GM18507 (cell line): ENCODE results near the gene METTL26.
A peak's percentile ranks its signal among the peaks of the same experiment; 100 is the strongest.

ENCODE experiments used
- DNase-seq: peaks from one replicate; pipeline ENCODE4 v3.0.0; 2011; ENCODE audit warnings: low read depth; ENCODE audit not compliant: insufficient read length; ENCODE audit errors: extremely low spot score
- FAIRE-seq: peaks from 2 replicates; lab custom pipeline; 2011; peaks lifted over from hg19 to GRCh38; lab: Jason Lieb, UNC

METTL26 gene

DNA sequence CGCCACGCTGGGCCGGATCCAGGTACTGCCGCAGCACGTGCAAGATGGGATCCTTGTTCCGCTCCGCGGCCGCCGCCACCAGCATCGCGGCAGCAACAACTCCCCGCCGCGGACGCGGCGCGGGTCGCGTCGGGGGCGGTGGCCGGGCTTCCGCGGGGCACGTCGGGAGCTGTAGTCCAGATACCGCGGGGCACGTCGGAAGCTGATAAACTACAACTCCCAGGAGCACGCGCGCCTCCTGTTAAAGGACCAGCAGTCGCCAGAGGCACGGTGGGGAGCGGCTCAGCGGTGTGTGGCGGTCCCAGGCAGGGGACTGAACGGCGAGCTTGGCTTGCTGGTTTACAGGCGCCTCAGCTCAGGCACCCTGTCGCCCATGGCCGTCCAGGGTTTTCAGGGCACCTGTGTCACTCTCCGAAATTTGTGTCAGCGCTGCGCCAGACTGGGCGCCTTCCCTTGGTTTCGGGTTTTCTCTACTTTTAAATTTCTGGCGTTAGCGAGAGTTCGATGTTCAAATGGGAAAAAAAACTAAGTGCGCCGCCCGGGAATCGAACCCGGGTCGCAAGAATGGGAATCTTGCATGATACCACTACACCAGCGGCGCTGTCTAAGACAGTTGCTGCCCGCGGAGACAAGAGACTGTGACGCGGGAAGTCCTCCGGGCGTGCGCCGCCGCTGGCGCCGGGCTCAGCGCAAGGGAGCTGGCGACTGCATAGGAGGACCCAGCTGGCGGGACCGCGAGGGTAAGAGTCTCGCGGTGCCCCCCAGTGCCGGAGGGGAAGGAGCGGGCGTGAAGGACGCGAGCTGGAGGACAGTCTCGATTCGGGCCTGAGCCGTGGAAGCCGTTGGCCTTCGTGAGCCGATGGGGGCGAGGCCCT, at the start of gene METTL26:
METTL26 (minus strand) TSS at position 100 of the 875 bp plus-strand sequence; CDS start at position 85, 15 bp downstream.
- FAIRE-seq (peak; percentile 89), DNase-seq (peak; percentile 96)

DNA sequence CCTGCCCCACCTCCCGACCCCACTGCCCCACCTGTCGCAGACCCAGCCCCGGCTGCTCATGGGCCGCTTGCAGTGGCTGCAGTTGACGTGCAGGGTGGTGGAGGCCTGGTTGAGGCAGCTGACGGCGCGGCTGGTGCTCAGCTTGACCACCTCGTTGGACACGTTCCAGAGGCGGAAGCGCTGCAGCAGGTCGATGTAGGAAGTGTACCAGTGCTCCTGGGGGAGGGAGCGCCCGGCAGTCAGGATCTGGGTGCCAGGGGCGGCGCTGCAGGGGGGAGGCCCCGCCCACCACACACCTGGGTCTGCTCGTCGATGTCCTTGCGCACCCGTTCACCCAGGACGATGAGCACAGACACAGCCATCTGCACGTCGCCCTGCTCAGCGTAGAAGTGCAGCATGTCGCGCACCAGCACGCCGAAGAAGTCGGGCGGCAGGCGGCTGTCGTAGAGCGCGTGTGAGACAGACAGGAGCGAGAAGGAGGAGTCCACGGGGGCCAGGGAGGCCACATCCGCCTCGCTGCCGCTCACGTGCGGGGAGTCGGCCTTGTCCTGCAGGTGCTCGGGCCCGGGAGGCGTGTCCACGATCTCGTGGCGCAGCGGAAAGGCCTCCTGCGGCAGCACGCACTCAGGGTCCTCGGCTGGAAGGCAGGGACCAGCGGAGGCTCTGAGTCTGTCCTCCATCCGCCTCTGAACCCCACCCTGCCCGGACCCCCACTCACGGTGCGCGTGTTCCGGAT, 49.0 kb upstream of the METTL26 start:
- DNase-seq, result no peak

DNA sequence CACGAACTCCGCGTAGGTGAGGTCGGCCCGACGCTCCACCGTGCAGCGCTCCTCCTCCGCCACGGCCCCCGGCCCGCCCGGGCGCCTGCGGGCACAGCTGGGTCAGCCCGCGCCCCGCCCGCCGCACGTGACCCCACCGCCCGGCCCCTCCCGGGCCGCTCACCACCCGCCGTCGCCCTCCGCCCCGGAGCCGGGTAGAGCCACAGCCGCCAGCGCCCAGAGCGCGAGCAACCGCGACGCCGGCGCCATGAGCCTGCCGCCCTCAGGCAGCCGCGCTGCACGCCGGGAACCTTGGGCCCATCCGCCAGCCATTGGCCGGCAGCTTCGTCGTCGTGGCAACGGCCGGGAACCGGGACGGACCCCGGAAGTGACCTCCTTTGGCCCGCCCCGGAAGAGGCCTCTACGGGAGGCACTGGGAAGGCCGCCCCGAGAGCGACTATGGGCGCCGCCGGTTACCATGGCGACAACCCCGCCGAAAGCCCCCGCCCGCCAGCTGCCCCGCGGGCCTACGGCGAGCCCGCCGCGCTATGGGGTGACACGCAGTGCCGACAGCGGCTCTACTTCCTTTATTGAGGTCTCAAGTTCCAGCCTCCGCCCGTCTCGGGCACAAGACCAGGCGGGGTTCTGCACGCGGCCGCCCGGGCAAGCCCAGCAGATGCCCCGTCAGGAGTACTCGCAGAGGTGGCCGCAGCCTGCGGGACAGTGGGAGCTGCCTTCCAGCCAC, 48.1 kb upstream of the METTL26 start, which contains the start of gene JMJD8:
JMJD8 (minus strand) TSS at position 264 of the 724 bp plus-strand sequence; CDS start at position 249, 15 bp downstream.
- peak; percentile 93 for DNase-seq
- peak; percentile 98 for FAIRE-seq

More for the DNA sequence above, 49.0 kb upstream of the METTL26 start:
- FAIRE-seq, result no peak

DNA sequence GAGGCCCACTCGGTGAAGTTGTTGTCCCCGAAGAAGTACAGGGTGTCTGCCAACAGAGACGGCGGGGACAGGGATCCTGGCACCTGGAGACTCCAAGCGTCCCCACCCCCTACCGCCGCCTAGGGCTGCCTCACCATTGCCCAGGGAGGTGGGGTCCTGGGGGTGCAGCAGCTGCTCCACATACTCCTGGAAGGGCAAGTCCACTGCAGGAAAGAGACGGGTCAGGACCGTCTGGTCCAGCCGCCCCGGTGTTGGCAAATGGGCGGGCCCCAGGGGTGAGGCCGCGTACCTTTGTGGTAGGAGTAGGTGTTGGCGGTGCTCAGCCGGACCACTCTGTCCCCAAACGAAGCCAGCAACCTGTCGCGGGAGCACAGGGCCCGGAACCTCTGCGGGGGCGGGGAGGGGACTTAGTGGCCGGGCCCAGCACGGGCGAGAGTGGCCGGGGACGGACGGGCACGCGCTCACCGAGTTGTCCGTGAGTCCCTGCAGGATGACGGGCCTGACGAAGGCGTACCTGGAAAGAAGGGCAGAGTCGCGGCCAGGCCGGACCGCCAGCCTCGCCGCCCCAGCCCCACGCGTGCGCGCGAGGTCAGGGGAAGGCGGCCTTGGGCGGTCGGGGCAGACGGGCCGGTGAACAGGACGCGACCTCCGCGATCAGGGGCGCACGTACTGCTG, 47.4 kb upstream of the METTL26 start:
- no peak for DNase-seq
- FAIRE-seq, result no peak

DNA sequence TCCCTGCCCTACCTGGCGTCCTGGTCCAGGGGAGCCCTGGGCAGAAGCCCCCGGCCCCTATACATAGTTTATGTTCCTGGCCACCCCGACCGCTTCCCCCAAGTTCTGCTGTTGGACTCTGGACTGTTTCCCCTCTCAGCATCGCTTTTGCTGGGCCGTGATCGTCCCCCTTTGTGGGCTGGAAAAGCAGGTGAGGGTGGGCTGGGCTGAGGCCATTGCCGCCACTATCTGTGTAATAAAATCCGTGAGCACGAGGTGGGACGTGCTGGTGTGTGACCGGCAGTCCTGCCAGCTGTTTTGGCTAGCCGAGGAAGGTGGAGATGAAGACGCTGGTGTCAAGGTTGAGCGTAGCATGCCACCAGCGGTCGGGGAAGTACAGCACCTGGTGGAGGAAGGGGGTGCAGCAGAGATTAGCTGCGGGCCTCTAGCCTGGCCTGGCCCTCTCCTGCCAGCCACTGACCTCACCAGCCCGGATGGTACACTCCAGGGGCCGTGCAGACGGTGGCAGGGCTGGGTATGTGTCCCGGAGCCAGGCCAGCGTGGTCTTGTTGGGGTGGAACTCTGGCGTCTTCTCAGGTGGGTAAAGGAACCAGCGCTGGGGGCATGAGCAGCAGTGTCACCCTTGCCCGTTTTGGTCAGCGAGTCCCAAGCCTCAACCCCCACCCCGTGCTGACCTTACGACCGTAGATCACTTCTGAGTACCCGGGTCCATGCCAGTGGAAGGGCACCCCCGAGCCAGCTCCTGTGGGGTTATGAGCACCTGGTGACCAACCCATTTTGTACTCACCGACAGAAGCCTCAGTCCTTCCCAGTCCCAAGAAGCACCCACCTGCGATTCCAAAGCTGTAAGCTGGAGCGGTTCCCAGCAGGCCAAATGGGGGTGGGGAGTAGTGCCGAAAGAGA, 46.6 kb upstream of the METTL26 start:
- no peak for DNase-seq
- no peak for FAIRE-seq

DNA sequence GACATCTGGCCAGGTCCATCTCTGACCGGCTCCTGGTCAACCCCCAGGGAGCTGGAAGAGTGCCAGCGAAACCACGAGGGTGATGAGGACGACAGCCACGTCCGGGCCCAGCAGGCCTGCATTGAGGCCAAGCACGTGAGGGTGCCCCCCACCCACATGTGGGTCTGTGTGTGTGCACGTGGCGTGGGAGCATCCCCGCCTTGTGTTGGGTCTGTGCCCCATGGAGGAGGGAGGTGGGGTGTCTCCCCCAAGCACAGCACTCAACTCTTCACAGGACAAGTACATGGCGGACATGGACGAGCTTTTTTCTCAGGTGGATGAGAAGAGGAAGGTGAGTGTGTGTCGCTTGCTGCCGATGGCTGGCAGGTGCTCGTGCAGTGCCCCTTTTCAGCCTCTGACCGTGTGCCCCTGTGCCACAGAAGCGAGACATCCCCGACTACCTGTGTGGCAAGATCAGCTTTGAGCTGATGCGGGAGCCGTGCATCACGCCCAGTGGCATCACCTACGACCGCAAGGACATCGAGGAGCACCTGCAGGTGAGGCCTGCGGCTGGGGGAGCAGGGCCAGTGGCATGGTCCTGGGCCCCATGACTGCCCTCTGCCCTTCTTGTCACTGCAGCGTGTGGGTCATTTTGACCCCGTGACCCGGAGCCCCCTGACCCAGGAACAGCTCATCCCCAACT, 45.8 kb upstream of the METTL26 start:
- DNase-seq (no peak), FAIRE-seq (no peak)

DNA sequence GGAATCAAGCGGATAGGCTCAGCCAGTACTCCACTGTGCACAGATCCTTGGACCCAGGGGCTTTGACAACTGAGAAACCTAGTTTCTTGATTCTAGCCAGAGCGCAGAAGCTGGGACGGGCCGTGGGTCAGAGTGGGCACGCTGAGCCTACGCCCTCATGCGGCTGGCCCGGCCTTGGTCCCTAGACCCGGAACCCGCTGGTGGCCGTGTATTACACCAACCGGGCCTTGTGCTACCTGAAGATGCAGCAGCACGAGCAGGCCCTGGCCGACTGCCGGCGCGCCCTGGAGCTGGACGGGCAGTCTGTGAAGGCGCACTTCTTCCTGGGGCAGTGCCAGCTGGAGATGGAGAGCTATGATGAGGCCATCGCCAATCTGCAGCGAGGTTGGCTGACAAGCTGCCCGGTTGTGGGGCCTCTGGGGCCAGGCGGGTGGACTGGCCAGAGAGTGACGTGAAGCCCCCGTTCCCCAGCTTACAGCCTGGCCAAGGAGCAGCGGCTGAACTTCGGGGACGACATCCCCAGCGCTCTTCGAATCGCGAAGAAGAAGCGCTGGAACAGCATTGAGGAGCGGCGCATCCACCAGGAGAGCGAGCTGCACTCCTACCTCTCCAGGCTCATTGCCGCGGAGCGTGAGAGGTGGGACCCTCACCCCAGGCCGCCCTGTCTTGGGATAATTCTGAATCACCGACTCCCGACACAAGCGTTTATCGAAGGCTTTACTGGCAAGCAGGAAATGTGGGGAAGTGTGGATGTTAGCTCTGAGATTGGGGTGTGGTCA, 45.1 kb upstream of the METTL26 start:
- FAIRE-seq (peak; percentile 54), DNase-seq (no peak)

DNA sequence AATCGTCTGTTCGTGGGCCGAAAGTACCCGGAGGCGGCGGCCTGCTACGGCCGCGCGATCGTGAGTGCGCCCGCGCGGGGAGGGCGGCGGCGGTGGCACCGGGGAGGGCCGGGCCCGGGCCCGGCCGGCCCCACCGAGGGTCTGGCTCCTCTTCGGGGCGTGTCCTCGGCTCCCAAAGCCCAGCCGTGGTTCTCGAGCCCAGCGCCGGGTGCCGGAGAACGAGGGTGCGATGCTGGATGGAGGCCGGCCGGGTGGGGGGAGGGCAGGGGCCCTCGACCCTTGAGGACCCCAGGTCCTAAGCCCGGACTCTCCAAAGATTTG, 44.5 kb upstream of the METTL26 start:
- no peak for FAIRE-seq
- DNase-seq, result no peak

DNA sequence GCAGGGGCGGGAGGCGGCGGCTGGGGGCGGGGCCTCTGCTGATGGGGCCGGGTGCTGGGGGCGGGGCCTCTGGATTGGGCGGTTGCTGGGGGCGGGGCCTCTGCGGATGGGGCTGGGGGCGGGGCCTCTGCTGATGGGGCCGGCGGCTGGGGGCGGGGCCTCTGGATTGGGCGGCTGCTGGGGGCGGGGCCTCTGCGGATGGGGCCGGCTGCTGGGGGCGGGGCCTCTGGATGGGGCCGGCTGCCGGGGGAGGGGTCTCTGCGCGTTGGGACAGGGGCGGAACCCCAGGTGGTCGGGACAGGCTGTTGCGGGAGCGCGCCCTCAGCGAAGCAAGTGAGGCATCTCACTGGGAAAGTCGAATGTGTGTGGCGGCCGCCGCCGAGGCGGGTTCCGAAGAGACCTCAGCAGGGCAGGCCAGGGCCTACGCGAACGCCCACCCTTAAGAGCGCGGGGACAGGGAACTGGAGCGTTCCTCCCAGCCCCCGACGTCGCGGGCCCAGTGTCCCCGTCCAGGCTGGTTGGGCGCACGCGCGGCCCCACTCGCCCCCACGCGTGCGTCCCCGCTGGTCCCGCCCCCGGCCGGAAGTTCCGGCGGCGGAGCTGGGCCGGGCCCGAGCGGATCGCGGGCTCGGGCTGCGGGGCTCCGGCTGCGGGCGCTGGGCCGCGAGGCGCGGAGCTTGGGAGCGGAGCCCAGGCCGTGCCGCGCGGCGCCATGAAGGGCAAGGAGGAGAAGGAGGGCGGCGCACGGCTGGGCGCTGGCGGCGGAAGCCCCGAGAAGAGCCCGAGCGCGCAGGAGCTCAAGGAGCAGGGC, 43.9 kb upstream of the METTL26 start, which contains the start of gene STUB1:
STUB1 (plus strand) TSS at position 597 of the 811 bp plus-strand sequence; CDS start at position 713, 116 bp downstream.
- DNase-seq (peak; percentile 62), FAIRE-seq (peak; percentile 73)

DNA sequence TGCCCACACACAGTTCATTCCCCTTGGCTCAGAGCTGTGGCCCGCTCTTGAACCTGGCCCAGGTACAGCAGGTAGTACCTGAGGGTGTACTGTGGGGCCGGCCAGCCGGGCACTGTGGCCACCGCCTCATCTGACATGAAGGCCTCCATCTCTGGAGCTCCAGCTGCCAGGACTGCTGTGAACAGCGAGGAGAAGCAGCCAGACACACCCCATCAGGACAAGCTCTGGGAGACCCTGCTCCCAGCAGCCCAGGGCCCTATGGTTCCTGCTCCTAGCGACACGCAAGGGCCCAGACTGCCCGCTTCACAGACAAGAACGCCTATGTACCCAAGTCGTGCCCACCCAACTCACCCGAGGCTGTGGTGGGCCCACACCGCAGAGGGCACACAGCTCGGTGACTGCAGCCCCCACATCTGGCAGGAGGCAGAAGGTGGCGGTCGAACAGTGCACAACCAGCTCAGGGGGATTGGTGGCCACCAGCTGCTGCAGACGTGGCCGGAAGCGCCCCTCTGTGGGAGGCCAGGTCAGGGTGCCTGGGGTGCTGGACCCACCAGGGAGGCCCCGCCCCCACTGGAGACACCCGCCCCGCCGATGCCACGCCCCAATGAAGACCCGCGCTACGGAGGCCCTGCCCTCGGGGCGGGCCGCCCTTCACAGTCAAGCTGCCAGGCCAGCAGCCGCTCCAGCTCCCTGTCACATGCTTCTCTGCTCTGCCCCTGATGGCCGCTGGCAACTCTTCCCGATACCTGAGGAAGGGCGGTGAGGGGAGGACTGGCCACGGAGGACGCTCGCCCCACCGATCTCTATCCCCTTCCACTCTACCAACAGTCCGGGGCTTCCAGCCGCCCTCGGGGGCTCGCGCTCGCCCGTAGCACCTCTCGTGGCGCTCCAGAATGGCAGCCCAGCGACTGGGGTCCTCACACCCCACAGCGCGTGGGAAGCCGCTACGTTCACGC, 43.0 kb upstream of the METTL26 start:
- DNase-seq (no peak), FAIRE-seq (no peak)

DNA sequence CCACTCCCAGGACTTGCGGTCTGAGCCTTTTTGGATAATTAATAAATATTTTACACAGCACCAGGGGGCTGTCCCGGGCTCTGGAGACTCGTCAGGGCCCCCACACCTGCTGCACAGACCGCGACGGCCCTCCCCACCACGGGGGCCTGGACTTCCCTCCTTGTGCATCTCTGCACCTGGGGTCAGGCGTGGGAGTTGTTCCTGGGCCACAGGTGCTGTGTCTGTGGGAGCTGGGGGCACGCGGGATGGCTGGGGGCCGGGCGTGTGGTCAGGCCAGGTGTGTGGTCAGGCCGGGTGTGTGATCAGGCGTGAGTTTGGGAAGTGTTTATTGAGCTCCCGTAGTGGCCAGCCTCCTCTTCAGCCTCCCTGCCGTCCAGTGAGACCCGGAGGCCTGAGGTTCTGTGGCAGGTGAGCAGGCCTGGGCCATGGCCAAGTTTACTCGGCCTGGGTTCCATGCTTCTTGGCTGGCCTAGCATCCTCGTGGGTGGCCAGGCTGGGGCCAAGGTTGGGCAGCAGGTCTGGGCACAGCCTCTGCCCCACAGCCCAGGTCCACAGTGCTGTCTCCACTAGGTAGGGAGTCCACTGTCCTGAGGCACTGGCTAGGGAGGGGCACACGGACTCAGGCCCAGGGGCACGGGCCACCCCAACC, 42.2 kb upstream of the METTL26 start:
- FAIRE-seq (no peak), DNase-seq (no peak)

DNA sequence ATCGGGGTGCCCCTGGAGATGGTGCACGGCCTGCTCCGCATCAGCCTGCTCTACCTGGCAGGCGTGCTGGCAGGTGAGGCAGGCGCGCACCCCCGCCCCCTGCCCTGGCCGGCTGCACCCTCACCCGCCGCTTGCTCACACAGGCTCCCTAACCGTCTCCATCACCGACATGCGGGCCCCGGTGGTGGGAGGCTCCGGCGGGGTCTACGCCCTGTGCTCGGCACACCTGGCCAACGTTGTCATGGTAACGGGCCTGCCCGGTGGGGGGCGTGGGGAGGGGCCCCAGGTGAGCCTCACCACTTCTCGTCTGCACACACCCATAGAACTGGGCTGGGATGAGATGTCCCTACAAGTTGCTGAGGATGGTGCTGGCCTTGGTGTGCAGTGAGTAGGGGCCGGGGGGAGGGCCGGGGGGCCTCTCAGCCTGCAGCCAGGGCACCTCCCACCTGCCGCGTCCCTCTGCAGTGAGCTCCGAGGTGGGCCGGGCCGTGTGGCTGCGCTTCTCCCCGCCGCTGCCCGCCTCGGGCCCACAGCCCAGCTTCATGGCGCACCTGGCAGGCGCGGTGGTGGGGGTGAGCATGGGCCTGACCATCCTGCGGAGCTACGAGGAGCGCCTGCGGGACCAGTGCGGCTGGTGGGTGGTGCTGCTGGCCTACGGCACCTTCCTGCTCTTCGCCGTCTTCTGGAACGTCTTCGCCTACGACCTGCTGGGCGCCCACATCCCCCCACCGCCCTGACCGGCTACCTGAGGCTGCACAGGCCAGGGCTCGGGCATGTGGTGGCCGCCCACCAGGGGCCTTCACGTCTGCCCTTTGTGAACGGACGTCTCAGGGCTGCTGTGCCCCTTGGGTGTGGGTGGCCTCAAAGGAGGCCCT, 41.4 kb upstream of the METTL26 start:
- no peak for DNase-seq
- no peak for FAIRE-seq

DNA sequence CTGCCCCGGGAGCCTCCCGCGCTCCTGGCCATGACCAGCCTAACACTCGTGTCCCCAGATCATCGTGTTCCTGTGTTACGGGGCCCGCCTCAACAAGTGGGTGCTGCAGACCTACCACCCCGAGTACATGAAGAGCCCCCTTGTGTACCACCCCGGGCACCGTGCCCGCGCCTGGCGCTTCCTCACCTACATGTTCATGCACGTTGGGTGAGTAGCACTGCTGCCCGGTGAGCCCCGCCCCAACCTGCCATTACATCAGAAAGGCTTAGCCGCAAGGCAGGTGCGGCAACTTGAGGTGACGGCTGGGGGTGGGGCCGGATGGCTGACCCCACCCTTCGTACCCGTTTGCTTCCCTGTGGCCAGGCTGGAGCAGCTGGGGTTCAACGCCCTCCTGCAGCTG, 40.8 kb upstream of the METTL26 start:
- no peak for FAIRE-seq
- no peak for DNase-seq

DNA sequence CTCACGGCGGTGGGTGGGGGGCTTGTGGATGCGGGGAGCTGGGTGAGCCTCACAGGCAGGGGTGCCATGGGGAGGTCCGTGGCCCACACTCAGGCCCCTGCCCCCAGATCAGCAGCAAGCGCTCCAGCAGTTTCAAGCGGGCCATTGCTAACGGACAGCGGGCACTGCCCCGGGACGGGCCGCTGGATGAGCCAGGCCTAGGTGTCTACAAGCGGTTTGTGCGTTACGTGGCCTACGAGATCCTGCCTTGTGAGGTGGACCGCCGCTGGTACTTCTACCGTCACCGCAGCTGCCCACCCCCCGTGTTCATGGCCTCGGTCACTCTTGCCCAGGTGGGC, 40.4 kb upstream of the METTL26 start:
- no peak for FAIRE-seq
- DNase-seq, result no peak
